PC-9 (cell line): ENCODE data around the gene DENND1A. TPM values are rescaled to one million over a fixed set of nuclear protein-coding genes. Genes with fewer than 3 reads are reported as not detected.

Source experiments
- BruUV-seq: library from RNA; stranded (reverse); fragments of 400-500 nt; replicated peaks from 2 replicates; lab custom pipeline; 2021; lab: Mats Ljungman, UMichigan
- CTCF ChIA-PET: fragments of 300-600 bp; sonication (Branson Sonifier 250); formaldehyde crosslinking; loops from one replicate; lab custom pipeline; 2022; ENCODE audit warnings: antibody characterized with exemption; lab: Charles Lee
- POLR2A ChIA-PET: fragments of 300-600 bp; sonication (Branson Sonifier 250); formaldehyde crosslinking; loops from one replicate; lab custom pipeline; 2022; ENCODE audit warnings: antibody characterized with exemption; ENCODE audit not compliant: unreplicated experiment; lab: Charles Lee
- DNase-seq, 2 experiments: peaks; one replicate each; pipeline versions ENCODE4 v3.0.0 to v3.0.0-alpha.2; 2015 to 2022; ENCODE audit warnings: mixed read lengths in 1 of 2
- H2AFZ ChIP-seq: fragments of 200-600 bp; sonication (generic); 2 replicates; pipeline ENCODE4 v1.8.1; 2017; ENCODE audit warnings: antibody characterized with exemption
- H3F3A ChIP-seq: fragments of 200-600 bp; sonication (generic); 2 replicates; pipeline ENCODE4 v1.8.1; 2017; ENCODE audit warnings: antibody characterized with exemption, mild to moderate bottlenecking, low read depth; ENCODE audit not compliant: insufficient read depth
- H3K27ac ChIP-seq: fragments of 200-600 bp; sonication (generic); 2 replicates; pipeline ENCODE4 v1.6.1; 2016; ENCODE audit warnings: mixed run types
- H3K27me3 ChIP-seq: fragments of 200-600 bp; sonication (generic); 2 replicates; pipeline ENCODE4 v1.6.1; 2016; ENCODE audit warnings: low read depth, mixed run types; ENCODE audit not compliant: insufficient read depth
- H3K36me3 ChIP-seq: fragments of 200-600 bp; sonication (generic); 2 replicates; pipeline ENCODE4 v1.6.1; 2016; ENCODE audit warnings: low read depth, mixed run types
- H3K4me1 ChIP-seq: fragments of 200-600 bp; sonication (generic); replicated peaks from 2 replicates; pipeline ENCODE4 v1.6.1; 2016; ENCODE audit warnings: mixed run types; ENCODE audit not compliant: insufficient read depth
- H3K4me2 ChIP-seq: fragments of 200-600 bp; sonication (generic); 2 replicates; pipeline ENCODE4 v1.6.1; 2017; ENCODE audit warnings: mixed run types
- H3K4me3 ChIP-seq: fragments of 200-600 bp; sonication (generic); 2 replicates; pipeline ENCODE4 v1.6.1; 2016; ENCODE audit warnings: mixed run types
- H3K79me2 ChIP-seq: fragments of 200-600 bp; sonication (generic); 2 replicates; pipeline ENCODE4 v1.6.1; 2017; ENCODE audit warnings: low read depth, mixed run types
- H3K9me2 ChIP-seq: fragments of 200-600 bp; sonication (generic); 2 replicates; pipeline ENCODE4 v1.8.1; 2017; ENCODE audit warnings: mild to moderate bottlenecking; ENCODE audit not compliant: insufficient read depth
- H3K9me3 ChIP-seq: fragments of 200-600 bp; sonication (generic); 2 replicates; pipeline ENCODE4 v1.8.1; 2016; ENCODE audit warnings: low read depth; ENCODE audit not compliant: insufficient read depth
- H4K20me1 ChIP-seq: fragments of 200-600 bp; sonication (generic); 2 replicates; pipeline ENCODE4 v1.8.1; 2017; ENCODE audit not compliant: insufficient read depth
- CTCF ChIP-seq: fragments of 200-600 bp; sonication (generic); conservative IDR thresholded peaks from 2 replicates; pipeline ENCODE4 v1.6.1; 2017; ENCODE audit warnings: mixed run types, antibody characterized with exemption, mild to moderate bottlenecking, moderate library complexity
- EZH2 ChIP-seq: fragments of 200-600 bp; sonication (generic); IDR thresholded peaks from 2 replicates; pipeline ENCODE4 v1.8.0; 2017; ENCODE audit warnings: antibody characterized with exemption, low read depth
- intact Hi-C: fragments of 100-400 bp; cut with micrococcal nuclease; formaldehyde crosslinking; loops from one replicate; pipeline ENCODE4 v1.10.0; 2022; ENCODE audit not compliant: unreplicated experiment
- total RNA-seq: library from RNA; stranded (reverse); gene quantifications from 2 replicates; pipeline ENCODE4 v1.2.3, GENCODE V29; 2021

The DENND1A gene
- total RNA-seq, 1 experiment from 2014 or later: 37.7 TPM

- Histone ChIP-seq H3K4me3 (no peak overlapping the region), H3K79me2 (no peaks in the 10 kb centered on the region), H3F3A (no peaks in the 10 kb centered on the region), H3K27ac (no peak overlapping the region), H3K27me3 (no peaks in the 10 kb centered on the region), H2AFZ (no peak overlapping the region), H3K9me3 (no peaks in the 10 kb centered on the region), H3K4me1 (no peaks in the 10 kb centered on the region), H3K9me2 (no peaks in the 10 kb centered on the region), H4K20me1 (no peaks in the 10 kb centered on the region; the same call in 1 of the 2 replicates), H3K36me3 (no peaks in the 10 kb centered on the region), H3K4me2 (no peak overlapping the region)
- BruUV-seq: no TSS peak
- intact Hi-C loops: no loop called here
- POLR2A ChIA-PET: interaction anchor here (0.6 kb wide), 1 partner anchor 18 kb away, joined by 6 read pairs; no protein-coding TSS in a partner anchor
- TF ChIP-seq EZH2 (no peak), CTCF (no peak)
- DNase-seq: no peak
- CTCF ChIA-PET: no interaction called here
Observed at GRCh38 chr9:123654218-123654993, 275.5 kb downstream of the DENND1A start.

- Histone ChIP-seq H4K20me1 (no peaks in the 10 kb centered on the region; the same call in 1 of the 2 replicates), H3K9me3 (no peaks in the 10 kb centered on the region), H3K36me3 (no peaks in the 10 kb centered on the region), H3K4me2 (no peak overlapping the region), H3K4me3 (no peak overlapping the region), H3K9me2 (no peaks in the 10 kb centered on the region), H3K27ac (no peak overlapping the region), H3K27me3 (no peaks in the 10 kb centered on the region), H3F3A (no peaks in the 10 kb centered on the region), H2AFZ (no peak overlapping the region), H3K79me2 (no peaks in the 10 kb centered on the region), H3K4me1 (no peaks in the 10 kb centered on the region)
- no peak for DNase-seq
- intact Hi-C loops: no loop called here
- ChIA-PET POLR2A (no interaction called here), CTCF (no interaction called here)
- no TSS peak for BruUV-seq
- TF ChIP-seq CTCF (no peak), EZH2 (no peak)
Observed at GRCh38 chr9:123652416-123652815, 277.5 kb downstream of the DENND1A start.

GRCh38 chr9:123651871-123652270, 278.1 kb downstream of the DENND1A start:
- TF ChIP-seq CTCF (no peak), EZH2 (no peak)
- POLR2A ChIA-PET: no interaction called here
- H3K27ac ChIP-seq: no peak overlapping the region

More at GRCh38 chr9:123651871-123652270, 278.1 kb downstream of the DENND1A start:
- no TSS peak for BruUV-seq
- CTCF ChIA-PET: no interaction called here
- Histone ChIP-seq H3K36me3 (no peaks in the 10 kb centered on the region), H3K4me3 (no peak overlapping the region), H3K9me3 (no peaks in the 10 kb centered on the region), H3K79me2 (no peaks in the 10 kb centered on the region), H3K27me3 (no peaks in the 10 kb centered on the region), H3K4me1 (no peaks in the 10 kb centered on the region), H3K4me2 (no peak overlapping the region), H3K9me2 (no peaks in the 10 kb centered on the region), H4K20me1 (no peaks in the 10 kb centered on the region; the same call in 1 of the 2 replicates), H3F3A (no peaks in the 10 kb centered on the region), H2AFZ (no peak overlapping the region)
- intact Hi-C loops: no loop called here
- no peak for DNase-seq
